HEK293 (cell line): ENCODE data around the gene POLR3GL.

Experiments
- BCL11A ChIP-seq: fragments of 450-650 bp; formaldehyde crosslinking; IDR thresholded peaks from 2 replicates; pipeline ENCODE4 v1.5.1; 2016; ENCODE audit warnings: low read depth, missing biosample characterization, missing genetic modification characterization
- GLIS1 ChIP-seq: fragments of 450-650 bp; formaldehyde crosslinking; IDR thresholded peaks from 2 replicates; pipeline ENCODE4 v1.5.1; 2016; ENCODE audit warnings: missing biosample characterization, missing genetic modification characterization
- IKZF3 ChIP-seq: fragments of 450-650 bp; IDR thresholded peaks from 2 replicates; pipeline ENCODE4 v1.5.0; 2018; ENCODE audit warnings: missing biosample characterization, mild to moderate bottlenecking, missing genetic modification characterization, moderate library complexity
- KLF8 ChIP-seq: fragments of 450-650 bp; formaldehyde crosslinking; IDR thresholded peaks from 2 replicates; pipeline ENCODE4 v1.5.1; 2016; ENCODE audit warnings: missing biosample characterization, missing genetic modification characterization
- OSR2 ChIP-seq: fragments of 450-650 bp; formaldehyde crosslinking; IDR thresholded peaks from 2 replicates; pipeline ENCODE4 v1.5.1; 2016; ENCODE audit warnings: missing biosample characterization, missing genetic modification characterization
- SETDB1 ChIP-seq: IDR thresholded peaks from one replicate; pipeline ENCODE4 v1.6.1; 2017; ENCODE audit warnings: mild to moderate bottlenecking, low read length, moderate library complexity, mixed read lengths; ENCODE audit not compliant: insufficient read length
- SP2 ChIP-seq: fragments of 450-650 bp; formaldehyde crosslinking; IDR thresholded peaks from 2 replicates; pipeline ENCODE4 v1.5.1; 2016; ENCODE audit warnings: missing biosample characterization, missing genetic modification characterization
- SP3 ChIP-seq: fragments of 450-650 bp; formaldehyde crosslinking; IDR thresholded peaks from 2 replicates; pipeline ENCODE4 v1.5.1; 2016; ENCODE audit warnings: missing biosample characterization, missing genetic modification characterization
- SP7 ChIP-seq: fragments of 450-650 bp; formaldehyde crosslinking; IDR thresholded peaks from 2 replicates; pipeline ENCODE4 v1.5.1; 2016; ENCODE audit warnings: missing biosample characterization, missing genetic modification characterization
- ZBTB20 ChIP-seq: fragments of 450-650 bp; formaldehyde crosslinking; IDR thresholded peaks from 2 replicates; pipeline ENCODE4 v1.5.1; 2016; ENCODE audit warnings: missing biosample characterization, missing genetic modification characterization
- ZBTB48 ChIP-seq: fragments of 450-650 bp; formaldehyde crosslinking; IDR thresholded peaks from 2 replicates; pipeline ENCODE4 v1.5.1; 2016; ENCODE audit warnings: missing biosample characterization, missing genetic modification characterization
- ZBTB7A ChIP-seq: fragments of 450-650 bp; formaldehyde crosslinking; IDR thresholded peaks from 2 replicates; pipeline ENCODE4 v1.5.1; 2016; ENCODE audit warnings: low read depth, missing biosample characterization, missing genetic modification characterization
- ZBTB8A ChIP-seq: fragments of 450-650 bp; formaldehyde crosslinking; IDR thresholded peaks from 2 replicates; pipeline ENCODE4 v1.5.1; 2016; ENCODE audit warnings: missing biosample characterization, missing genetic modification characterization
- ZEB2 ChIP-seq: fragments of 450-650 bp; formaldehyde crosslinking; IDR thresholded peaks from 2 replicates; pipeline ENCODE4 v1.5.1; 2016; ENCODE audit warnings: missing biosample characterization, missing genetic modification characterization
- ZFP41 ChIP-seq: fragments of 450-650 bp; formaldehyde crosslinking; IDR thresholded peaks from 2 replicates; pipeline ENCODE4 v1.5.1; 2016; ENCODE audit warnings: missing biosample characterization, missing genetic modification characterization, borderline replicate concordance
- ZNF174 ChIP-seq: fragments of 450-650 bp; formaldehyde crosslinking; IDR thresholded peaks from 2 replicates; pipeline ENCODE4 v1.5.0; 2017; ENCODE audit warnings: missing biosample characterization, mild to moderate bottlenecking, missing genetic modification characterization
- ZNF2 ChIP-seq: fragments of 450-650 bp; formaldehyde crosslinking; IDR thresholded peaks from 2 replicates; pipeline ENCODE4 v1.5.1; 2016; ENCODE audit warnings: missing biosample characterization, missing genetic modification characterization
- ZNF433 ChIP-seq: fragments of 450-650 bp; formaldehyde crosslinking; IDR thresholded peaks from 2 replicates; pipeline ENCODE4 v1.5.1; 2016; ENCODE audit warnings: missing biosample characterization, missing genetic modification characterization, low read depth
- ZNF561 ChIP-seq: fragments of 450-650 bp; IDR thresholded peaks from 2 replicates; pipeline ENCODE4 v1.5.1; 2018; ENCODE audit warnings: missing biosample characterization, missing genetic modification characterization, borderline replicate concordance
- ZNF629 ChIP-seq: fragments of 450-650 bp; formaldehyde crosslinking; IDR thresholded peaks from 2 replicates; pipeline ENCODE4 v1.5.1; 2017; ENCODE audit warnings: missing biosample characterization, missing genetic modification characterization
- ZNF785 ChIP-seq: fragments of 450-650 bp; formaldehyde crosslinking; IDR thresholded peaks from 2 replicates; pipeline ENCODE4 v1.5.1; 2016; ENCODE audit warnings: missing biosample characterization, missing genetic modification characterization
- ZXDB ChIP-seq: fragments of 450-650 bp; formaldehyde crosslinking; IDR thresholded peaks from 2 replicates; pipeline ENCODE4 v1.5.1; 2016; ENCODE audit warnings: missing biosample characterization, missing genetic modification characterization
- TF ChIP-seq, protein P1 (sequence below): fragments of 450-650 bp; formaldehyde crosslinking; IDR thresholded peaks from 2 replicates; pipeline ENCODE4 v1.5.1; 2016; ENCODE audit warnings: missing biosample characterization, missing genetic modification characterization
- TF ChIP-seq, protein P2 (sequence below): fragments of 450-650 bp; formaldehyde crosslinking; IDR thresholded peaks from 2 replicates; pipeline ENCODE4 v1.5.1; 2017; ENCODE audit warnings: missing biosample characterization, missing genetic modification characterization
- TF ChIP-seq, protein P3 (sequence below): fragments of 450-650 bp; formaldehyde crosslinking; IDR thresholded peaks from 2 replicates; pipeline ENCODE4 v1.5.1; 2016; ENCODE audit warnings: missing biosample characterization, missing genetic modification characterization
- TF ChIP-seq, protein P4 (sequence below): fragments of 450-650 bp; formaldehyde crosslinking; conservative IDR thresholded peaks from 2 replicates; pipeline ENCODE4 v1.5.1; 2016; ENCODE audit warnings: low read depth, missing biosample characterization, missing genetic modification characterization
- TF ChIP-seq, protein P5 (sequence below): IDR thresholded peaks from 2 replicates; pipeline ENCODE4 v1.6.1; 2011; ENCODE audit warnings: mild to moderate bottlenecking, low read depth, low read length, borderline replicate concordance
- TF ChIP-seq, protein P6 (sequence below): fragments of 450-650 bp; formaldehyde crosslinking; IDR thresholded peaks from 2 replicates; pipeline ENCODE4 v1.5.1; 2016; ENCODE audit warnings: missing biosample characterization, missing genetic modification characterization
- TF ChIP-seq, protein P7 (sequence below): fragments of 450-650 bp; formaldehyde crosslinking; IDR thresholded peaks from 2 replicates; pipeline ENCODE4 v1.5.1; 2016; ENCODE audit warnings: missing biosample characterization, missing genetic modification characterization

The POLR3GL gene

DNA sequence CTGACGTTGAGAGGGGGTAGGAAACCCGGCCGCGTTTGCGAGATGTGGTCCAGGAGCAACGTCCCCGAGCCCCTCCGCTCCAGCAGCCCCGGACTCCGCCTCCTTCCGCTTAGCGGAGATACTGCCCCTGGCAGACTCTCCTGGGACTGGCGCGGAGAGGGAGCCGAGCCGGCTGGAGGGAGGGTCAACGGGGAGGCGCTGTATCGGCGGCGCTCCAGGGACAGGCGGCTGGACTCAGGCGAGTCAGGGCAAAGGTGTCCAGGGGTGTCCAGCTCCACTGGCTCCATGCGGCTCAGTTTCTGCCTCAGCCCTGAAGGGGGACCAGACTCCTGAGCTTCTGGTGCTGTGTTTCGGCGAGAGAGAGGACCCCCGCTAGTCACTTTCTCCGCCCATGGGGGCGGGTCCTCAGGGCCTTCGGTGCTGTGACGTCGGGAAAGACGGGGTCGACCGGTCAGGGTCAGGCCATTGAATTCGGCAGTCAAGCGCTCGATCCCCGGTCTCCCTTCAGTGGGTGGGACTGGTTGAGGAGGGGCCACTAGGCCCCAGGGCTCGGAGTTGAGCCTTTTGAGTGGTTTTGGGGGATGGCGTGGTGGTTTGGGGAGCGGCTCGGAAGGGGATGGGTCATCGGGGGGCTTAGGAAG is 3.9 kb upstream of the POLR3GL start (continued):
- TF ChIP-seq, protein P1, sequence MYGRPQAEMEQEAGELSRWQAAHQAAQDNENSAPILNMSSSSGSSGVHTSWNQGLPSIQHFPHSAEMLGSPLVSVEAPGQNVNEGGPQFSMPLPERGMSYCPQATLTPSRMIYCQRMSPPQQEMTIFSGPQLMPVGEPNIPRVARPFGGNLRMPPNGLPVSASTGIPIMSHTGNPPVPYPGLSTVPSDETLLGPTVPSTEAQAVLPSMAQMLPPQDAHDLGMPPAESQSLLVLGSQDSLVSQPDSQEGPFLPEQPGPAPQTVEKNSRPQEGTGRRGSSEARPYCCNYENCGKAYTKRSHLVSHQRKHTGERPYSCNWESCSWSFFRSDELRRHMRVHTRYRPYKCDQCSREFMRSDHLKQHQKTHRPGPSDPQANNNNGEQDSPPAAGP (tag by site-specific recombination), result peak; percentile 57; the same call in 1 of the 2 replicates
- TF ChIP-seq SP2 (tag by site-specific recombination), result peak; percentile 90
- TF ChIP-seq, protein P2, sequence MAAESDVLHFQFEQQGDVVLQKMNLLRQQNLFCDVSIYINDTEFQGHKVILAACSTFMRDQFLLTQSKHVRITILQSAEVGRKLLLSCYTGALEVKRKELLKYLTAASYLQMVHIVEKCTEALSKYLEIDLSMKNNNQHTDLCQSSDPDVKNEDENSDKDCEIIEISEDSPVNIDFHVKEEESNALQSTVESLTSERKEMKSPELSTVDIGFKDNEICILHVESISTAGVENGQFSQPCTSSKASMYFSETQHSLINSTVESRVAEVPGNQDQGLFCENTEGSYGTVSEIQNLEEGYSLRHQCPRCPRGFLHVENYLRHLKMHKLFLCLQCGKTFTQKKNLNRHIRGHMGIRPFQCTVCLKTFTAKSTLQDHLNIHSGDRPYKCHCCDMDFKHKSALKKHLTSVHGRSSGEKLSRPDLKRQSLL (tag by site-specific recombination), result peak; percentile 59; the same call in 1 of the 2 replicates
- TF ChIP-seq, protein P3, sequence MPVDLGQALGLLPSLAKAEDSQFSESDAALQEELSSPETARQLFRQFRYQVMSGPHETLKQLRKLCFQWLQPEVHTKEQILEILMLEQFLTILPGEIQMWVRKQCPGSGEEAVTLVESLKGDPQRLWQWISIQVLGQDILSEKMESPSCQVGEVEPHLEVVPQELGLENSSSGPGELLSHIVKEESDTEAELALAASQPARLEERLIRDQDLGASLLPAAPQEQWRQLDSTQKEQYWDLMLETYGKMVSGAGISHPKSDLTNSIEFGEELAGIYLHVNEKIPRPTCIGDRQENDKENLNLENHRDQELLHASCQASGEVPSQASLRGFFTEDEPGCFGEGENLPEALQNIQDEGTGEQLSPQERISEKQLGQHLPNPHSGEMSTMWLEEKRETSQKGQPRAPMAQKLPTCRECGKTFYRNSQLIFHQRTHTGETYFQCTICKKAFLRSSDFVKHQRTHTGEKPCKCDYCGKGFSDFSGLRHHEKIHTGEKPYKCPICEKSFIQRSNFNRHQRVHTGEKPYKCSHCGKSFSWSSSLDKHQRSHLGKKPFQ (tag by site-specific recombination), result no peak
- TF ChIP-seq ZNF785 (tag by site-specific recombination), result no peak
- peak; percentile 53; the same call in 1 of the 2 replicates for TF ChIP-seq BCL11A (tag by site-specific recombination)
- TF ChIP-seq ZEB2 (tag by site-specific recombination), result 0 out of 2 replicates have a peak, but pooled peaks have one; percentile 49
- TF ChIP-seq IKZF3 (tag by site-specific recombination), result peak; percentile 71
- peak; percentile 67 for TF ChIP-seq GLIS1
- TF ChIP-seq, protein P4, sequence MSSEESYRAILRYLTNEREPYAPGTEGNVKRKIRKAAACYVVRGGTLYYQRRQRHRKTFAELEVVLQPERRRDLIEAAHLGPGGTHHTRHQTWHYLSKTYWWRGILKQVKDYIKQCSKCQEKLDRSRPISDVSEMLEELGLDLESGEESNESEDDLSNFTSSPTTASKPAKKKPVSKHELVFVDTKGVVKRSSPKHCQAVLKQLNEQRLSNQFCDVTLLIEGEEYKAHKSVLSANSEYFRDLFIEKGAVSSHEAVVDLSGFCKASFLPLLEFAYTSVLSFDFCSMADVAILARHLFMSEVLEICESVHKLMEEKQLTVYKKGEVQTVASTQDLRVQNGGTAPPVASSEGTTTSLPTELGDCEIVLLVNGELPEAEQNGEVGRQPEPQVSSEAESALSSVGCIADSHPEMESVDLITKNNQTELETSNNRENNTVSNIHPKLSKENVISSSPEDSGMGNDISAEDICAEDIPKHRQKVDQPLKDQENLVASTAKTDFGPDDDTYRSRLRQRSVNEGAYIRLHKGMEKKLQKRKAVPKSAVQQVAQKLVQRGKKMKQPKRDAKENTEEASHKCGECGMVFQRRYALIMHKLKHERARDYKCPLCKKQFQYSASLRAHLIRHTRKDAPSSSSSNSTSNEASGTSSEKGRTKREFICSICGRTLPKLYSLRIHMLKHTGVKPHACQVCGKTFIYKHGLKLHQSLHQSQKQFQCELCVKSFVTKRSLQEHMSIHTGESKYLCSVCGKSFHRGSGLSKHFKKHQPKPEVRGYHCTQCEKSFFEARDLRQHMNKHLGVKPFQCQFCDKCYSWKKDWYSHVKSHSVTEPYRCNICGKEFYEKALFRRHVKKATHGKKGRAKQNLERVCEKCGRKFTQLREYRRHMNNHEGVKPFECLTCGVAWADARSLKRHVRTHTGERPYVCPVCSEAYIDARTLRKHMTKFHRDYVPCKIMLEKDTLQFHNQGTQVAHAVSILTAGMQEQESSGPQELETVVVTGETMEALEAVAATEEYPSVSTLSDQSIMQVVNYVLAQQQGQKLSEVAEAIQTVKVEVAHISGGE (tag by site-specific recombination), result peak; percentile 40; the same call in 1 of the 2 replicates
- TF ChIP-seq ZNF561 (tag by site-specific recombination), result peak; percentile 93
- peak; percentile 19; the same call in 1 of the 2 replicates for TF ChIP-seq KLF8 (tag by site-specific recombination)
- 0 out of 2 replicates have a peak, but pooled peaks have one; percentile 47 for TF ChIP-seq ZNF2 (tag by site-specific recombination)
- peak; percentile 94 for TF ChIP-seq ZXDB
- peak; percentile 70 for TF ChIP-seq SP7 (tag by site-specific recombination)
- 0 out of 2 replicates have a peak, but pooled peaks have one; percentile 19 for TF ChIP-seq OSR2 (tag by site-specific recombination)
- no peak for TF ChIP-seq ZBTB8A
- no peak for TF ChIP-seq ZFP41
- no peak for TF ChIP-seq ZNF433 (tag by site-specific recombination)
- TF ChIP-seq, protein P5, sequence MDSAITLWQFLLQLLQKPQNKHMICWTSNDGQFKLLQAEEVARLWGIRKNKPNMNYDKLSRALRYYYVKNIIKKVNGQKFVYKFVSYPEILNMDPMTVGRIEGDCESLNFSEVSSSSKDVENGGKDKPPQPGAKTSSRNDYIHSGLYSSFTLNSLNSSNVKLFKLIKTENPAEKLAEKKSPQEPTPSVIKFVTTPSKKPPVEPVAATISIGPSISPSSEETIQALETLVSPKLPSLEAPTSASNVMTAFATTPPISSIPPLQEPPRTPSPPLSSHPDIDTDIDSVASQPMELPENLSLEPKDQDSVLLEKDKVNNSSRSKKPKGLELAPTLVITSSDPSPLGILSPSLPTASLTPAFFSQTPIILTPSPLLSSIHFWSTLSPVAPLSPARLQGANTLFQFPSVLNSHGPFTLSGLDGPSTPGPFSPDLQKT, result no peak
- TF ChIP-seq ZNF174 (tag by site-specific recombination), result no peak
- peak; percentile 94 for TF ChIP-seq ZBTB20 (tag by site-specific recombination)
- TF ChIP-seq ZNF629 (tag by site-specific recombination), result peak; percentile 85
- no peak for TF ChIP-seq SETDB1
- TF ChIP-seq, protein P6, sequence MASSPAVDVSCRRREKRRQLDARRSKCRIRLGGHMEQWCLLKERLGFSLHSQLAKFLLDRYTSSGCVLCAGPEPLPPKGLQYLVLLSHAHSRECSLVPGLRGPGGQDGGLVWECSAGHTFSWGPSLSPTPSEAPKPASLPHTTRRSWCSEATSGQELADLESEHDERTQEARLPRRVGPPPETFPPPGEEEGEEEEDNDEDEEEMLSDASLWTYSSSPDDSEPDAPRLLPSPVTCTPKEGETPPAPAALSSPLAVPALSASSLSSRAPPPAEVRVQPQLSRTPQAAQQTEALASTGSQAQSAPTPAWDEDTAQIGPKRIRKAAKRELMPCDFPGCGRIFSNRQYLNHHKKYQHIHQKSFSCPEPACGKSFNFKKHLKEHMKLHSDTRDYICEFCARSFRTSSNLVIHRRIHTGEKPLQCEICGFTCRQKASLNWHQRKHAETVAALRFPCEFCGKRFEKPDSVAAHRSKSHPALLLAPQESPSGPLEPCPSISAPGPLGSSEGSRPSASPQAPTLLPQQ (tag by site-specific recombination), result 0 out of 2 replicates have a peak, but pooled peaks have one; percentile 29
- peak; percentile 85 for TF ChIP-seq ZBTB48 (tag by site-specific recombination)
- TF ChIP-seq SP3 (tag by site-specific recombination), result peak; percentile 89
- TF ChIP-seq, protein P7, sequence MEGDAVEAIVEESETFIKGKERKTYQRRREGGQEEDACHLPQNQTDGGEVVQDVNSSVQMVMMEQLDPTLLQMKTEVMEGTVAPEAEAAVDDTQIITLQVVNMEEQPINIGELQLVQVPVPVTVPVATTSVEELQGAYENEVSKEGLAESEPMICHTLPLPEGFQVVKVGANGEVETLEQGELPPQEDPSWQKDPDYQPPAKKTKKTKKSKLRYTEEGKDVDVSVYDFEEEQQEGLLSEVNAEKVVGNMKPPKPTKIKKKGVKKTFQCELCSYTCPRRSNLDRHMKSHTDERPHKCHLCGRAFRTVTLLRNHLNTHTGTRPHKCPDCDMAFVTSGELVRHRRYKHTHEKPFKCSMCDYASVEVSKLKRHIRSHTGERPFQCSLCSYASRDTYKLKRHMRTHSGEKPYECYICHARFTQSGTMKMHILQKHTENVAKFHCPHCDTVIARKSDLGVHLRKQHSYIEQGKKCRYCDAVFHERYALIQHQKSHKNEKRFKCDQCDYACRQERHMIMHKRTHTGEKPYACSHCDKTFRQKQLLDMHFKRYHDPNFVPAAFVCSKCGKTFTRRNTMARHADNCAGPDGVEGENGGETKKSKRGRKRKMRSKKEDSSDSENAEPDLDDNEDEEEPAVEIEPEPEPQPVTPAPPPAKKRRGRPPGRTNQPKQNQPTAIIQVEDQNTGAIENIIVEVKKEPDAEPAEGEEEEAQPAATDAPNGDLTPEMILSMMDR, result peak; percentile 92
- TF ChIP-seq ZBTB7A (tag by site-specific recombination), result peak; percentile 34; the same call in 1 of the 2 replicates
